Germinal center (tissue), 1 donor: ENCODE results near the gene AQP2.
A peak's percentile ranks its signal among the peaks of the same experiment; 100 is the strongest.

Source experiments
- DNase-seq: peaks from one replicate; pipeline ENCODE4 v3.0.0; 2012; ENCODE audit warnings: mixed read lengths, low spot score

Gene AQP2

GRCh38 chr12:49950273-49951251 lies at the start of gene AQP2:
TSS of gene AQP2 (plus strand) at chr12:49950737. CDS start at chr12:49950831, 94 bp downstream.
- no peak for DNase-seq

DNA sequence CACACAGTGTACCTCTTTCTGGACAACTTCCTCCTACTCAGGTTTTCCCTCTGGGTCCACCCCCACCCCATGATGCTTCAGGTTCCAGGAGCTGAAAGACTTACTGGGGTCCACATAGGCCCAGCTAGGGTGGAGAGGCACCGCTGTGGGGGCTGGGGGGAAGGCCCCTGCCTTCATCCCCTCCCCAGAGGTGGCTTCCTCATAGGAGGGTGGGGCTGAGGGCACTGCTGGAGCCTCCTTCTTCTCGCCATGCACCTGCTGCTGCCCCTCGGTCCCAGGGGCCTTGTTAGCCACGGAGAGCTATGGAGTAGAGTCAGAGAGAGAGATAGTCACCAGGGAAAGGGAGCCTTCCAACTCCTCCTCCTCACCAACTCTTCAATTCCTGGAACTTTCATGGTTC lies 49.5 kb upstream of the AQP2 start:
- no peak for DNase-seq

GRCh38 chr12:49901986-49902385 lies 48.6 kb upstream of the AQP2 start:
- DNase-seq, result no peak

GRCh38 chr12:49902399-49903350 lies 47.9 kb upstream of the AQP2 start:
- no peak for DNase-seq

- no peak for DNase-seq
Measured at GRCh38 chr12:49903351-49903699, 47.2 kb upstream of the AQP2 start.

- peak; percentile 35 for DNase-seq
Measured at GRCh38 chr12:49903700-49904423, 46.7 kb upstream of the AQP2 start, which contains the start of gene FAIM2. TSS of gene FAIM2 (minus strand) at chr12:49903900. CDS start at chr12:49903792, 108 bp downstream.

- DNase-seq, result no peak
Measured at GRCh38 chr12:49904601-49905000, 45.9 kb upstream of the AQP2 start.

DNA sequence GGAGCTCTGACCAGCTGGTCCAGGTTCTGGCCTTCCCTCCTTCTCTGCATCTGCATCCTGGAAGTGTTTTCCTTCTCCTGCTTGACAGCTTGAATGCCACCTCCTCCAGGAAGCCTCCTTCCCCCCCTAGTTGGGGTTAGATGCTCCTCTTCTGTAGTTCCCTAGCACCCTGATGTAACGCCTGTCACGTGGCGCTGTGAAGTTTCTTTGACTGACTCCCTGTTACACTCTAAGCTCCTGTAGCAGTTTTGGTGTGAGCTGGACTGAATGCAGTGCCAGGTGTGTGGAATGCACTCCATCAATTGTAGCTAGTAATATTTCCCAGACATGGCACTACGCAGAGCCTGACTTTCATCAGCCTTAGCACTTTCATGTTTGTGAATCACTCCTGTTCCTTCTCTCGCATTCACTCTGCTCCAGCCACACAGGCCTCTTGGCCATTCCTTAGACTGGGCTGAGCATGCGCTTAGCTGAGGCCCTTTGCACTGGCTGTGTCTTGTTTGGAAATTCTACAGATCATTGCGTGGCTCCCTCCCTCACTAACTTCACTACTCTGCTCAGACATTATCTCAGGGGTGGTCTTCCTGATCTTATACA lies 44.7 kb upstream of the AQP2 start:
- DNase-seq, result no peak

- no peak for DNase-seq
Measured at GRCh38 chr12:49907352-49907751, 43.2 kb upstream of the AQP2 start.

GRCh38 chr12:49909356-49909755 lies 41.2 kb upstream of the AQP2 start:
- no peak for DNase-seq

DNA sequence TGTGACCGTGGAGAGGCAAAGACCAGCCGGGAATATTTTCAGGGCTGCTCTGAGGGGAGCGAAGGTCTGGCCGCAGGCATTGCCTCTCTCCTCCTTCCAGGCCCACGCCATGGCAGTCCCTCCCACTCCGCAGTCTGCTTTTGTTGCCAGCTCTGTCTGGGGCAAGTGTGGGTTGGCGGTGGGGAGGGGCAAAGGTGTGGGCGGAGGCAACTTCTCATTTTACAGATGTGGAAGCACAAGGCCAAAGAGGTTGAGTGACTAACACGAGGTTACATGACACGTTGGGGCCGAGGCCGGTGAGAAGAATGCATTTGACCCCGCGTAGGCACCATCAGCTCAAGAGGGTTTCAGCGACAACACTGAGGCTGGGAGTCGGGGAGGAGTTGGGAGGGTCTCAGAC lies 40.7 kb upstream of the AQP2 start:
- no peak for DNase-seq

- DNase-seq, result no peak
Measured at GRCh38 chr12:49910331-49911212, 40.0 kb upstream of the AQP2 start.

DNA sequence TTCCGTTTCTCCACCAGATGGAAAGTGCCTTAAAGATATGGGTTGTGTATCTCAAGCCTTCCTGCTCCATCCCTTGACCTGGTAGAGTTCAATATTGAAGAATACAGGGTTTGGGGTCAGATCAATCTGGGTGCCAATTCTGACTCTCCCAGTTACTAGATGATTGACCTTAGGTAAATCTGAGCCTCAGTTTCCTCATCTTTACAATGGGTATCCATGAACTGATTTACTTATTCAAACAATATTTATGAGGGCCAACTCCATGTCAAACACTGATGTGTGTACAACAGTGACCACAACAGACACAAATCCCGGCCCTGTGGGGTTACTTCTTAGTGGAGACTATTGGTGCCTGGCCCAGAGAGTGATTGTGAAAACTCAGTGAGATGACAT lies 39.3 kb upstream of the AQP2 start:
- no peak for DNase-seq

- no peak for DNase-seq
Measured at GRCh38 chr12:49912345-49913255, 37.9 kb upstream of the AQP2 start.

DNA sequence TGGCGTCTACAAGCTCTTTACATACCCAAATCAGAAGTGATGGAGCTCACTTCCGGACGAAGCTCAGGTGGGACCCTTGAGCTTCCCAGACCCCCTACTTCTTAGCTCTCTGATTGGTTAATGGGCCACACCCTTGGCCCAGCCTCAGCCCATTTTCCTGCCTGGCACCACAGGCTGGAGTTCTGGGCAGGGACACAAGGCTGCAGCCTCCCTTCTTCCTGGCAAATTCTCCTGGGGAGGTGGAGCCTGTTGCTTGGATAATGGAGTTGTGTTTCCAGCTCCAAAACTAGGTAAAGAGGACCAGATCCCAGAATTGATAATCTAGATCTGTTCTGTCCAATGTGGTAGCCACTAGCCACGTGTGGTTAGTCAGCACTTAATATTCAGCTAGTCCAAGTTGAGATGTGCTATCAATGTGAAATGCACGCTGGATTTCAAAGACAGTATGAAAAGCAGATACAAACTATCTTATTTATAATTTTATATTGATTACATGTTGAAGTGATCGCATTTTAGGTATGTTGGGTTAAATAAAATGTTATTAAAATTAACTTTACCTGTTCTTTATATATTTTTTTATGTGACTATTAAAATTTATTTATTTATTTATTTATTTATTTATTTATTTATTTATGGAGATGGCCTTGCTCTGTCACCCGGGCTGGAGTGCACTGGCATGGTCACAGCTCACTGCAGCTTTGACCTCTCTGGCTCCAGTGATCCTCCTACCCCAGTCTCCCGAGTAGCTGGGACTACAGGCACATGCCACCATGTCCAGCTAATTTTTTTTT lies 34.2 kb upstream of the AQP2 start:
- no peak for DNase-seq

DNA sequence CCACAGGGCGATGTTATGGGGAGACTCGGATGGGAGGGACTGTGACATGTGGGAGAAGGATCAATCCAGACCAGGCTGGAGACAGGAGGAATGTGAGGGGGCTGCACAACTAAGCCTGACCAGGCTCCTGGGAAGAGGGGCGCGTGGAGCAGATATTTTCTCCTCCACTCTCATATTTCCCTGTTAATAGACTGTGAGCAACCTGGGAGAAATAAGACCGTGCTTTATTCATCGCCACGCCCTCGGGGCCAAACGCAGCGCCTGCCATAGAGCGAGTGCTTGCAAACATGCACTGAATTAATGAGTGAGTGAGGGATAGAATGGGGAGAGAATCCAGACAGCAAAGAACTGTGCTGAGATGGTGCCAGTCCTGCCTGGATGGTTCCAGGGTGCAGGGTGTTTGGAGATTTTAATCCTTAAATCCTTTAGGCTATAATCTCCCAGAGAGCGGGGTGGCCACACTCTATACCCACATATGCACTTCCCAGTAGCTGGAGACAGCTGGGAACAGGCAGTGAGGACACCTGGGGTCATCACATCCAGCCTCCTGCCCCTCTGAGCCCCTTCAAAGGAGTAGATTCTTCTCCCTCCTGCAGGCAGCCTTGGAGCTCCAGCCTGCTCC lies 33.3 kb upstream of the AQP2 start:
- DNase-seq, result no peak

GRCh38 chr12:49917788-49918173 lies 32.8 kb upstream of the AQP2 start:
- no peak for DNase-seq

- no peak for DNase-seq
Measured at GRCh38 chr12:49920241-49920914, 30.2 kb upstream of the AQP2 start.
